CD14-positive monocyte (primary cell): ENCODE measurements around the gene LRRC75B. TPM values are rescaled to one million over a fixed set of nuclear protein-coding genes. Genes with fewer than 3 reads are reported as not detected.
A peak's percentile ranks its signal among the peaks of the same experiment; 100 is the strongest.
"Not testable (repeated sequence)": the region's sequence is repeated elsewhere in the genome, so short reads cannot be mapped to it uniquely, and the experiment has no call there.

Experiments
- DNase-seq, 3 donors: peaks; one replicate each; pipeline ENCODE4 v3.0.0-alpha.2; 2011 to 2022
- H2AFZ ChIP-seq: 2 replicates; pipeline ENCODE4 v1.6.0; 2012; ENCODE audit warnings: mild to moderate bottlenecking, low read depth, low read length, inconsistent platforms; ENCODE audit not compliant: insufficient read depth, poor library complexity, severe bottlenecking
- H3K27ac ChIP-seq, 2 donors: 1 replicate in 1 of 2; 2 replicates in 1 of 2; pipeline ENCODE4 v1.5.1; 2012 to 2013; ENCODE audit warnings: low read length in 2 of 2, control low read depth in 1 of 2, inconsistent platforms in 1 of 2, low read depth in 1 of 2, mild to moderate bottlenecking in 1 of 2
- H3K27me3 ChIP-seq, 2 donors: one replicate each; pipeline versions ENCODE4 v1.6.0 to v1.6.1; 2011 to 2013; ENCODE audit warnings: low read length in 2 of 2; ENCODE audit not compliant: control insufficient read depth in 2 of 2, insufficient read depth in 2 of 2
- H3K36me3 ChIP-seq, 2 donors: replicated peaks in 1 of 2; 1 replicate in 1 of 2; 2 replicates in 1 of 2; pipeline versions ENCODE4 v1.5.1 to v1.6.1; 2012 to 2013; ENCODE audit warnings: low read length in 2 of 2, control low read depth in 1 of 2, inconsistent platforms in 1 of 2, mild to moderate bottlenecking in 1 of 2; ENCODE audit not compliant: insufficient read depth in 2 of 2, control insufficient read depth in 1 of 2
- H3K4me1 ChIP-seq, 2 donors: 1 replicate in 1 of 2; 2 replicates in 1 of 2; pipeline versions ENCODE4 v1.5.1 to v1.6.1; 2012 to 2013; ENCODE audit warnings: low read length in 2 of 2, control low read depth in 1 of 2, inconsistent platforms in 1 of 2, mild to moderate bottlenecking in 1 of 2, moderate library complexity in 1 of 2; ENCODE audit not compliant: insufficient read depth in 2 of 2, control insufficient read depth in 1 of 2
- H3K4me2 ChIP-seq: replicated peaks from 2 replicates; pipeline ENCODE3; 2012; ENCODE audit warnings: low read length, moderate library complexity, mild to moderate bottlenecking; ENCODE audit not compliant: poor library complexity, severe bottlenecking; ENCODE audit errors: extremely low read depth
- H3K4me3 ChIP-seq, 3 experiments: fragments of 200-600 bp in 1 of 3; sonication (generic) in 1 of 3; replicated peaks in 1 of 3; 1 replicate in 2 of 3; 2 replicates in 1 of 3; pipeline ENCODE4 v1.5.1; 2011 to 2013; ENCODE audit warnings: low read length in 3 of 3, mild to moderate bottlenecking in 3 of 3, control low read depth in 2 of 3, low read depth in 2 of 3, inconsistent platforms in 1 of 3, moderate library complexity in 1 of 3
- H3K79me2 ChIP-seq: 2 replicates; pipeline ENCODE4 v1.6.0; 2012; ENCODE audit warnings: mild to moderate bottlenecking, control low read depth, inconsistent platforms, low read length, moderate library complexity; ENCODE audit not compliant: insufficient read depth
- H3K9ac ChIP-seq: 2 replicates; pipeline ENCODE4 v1.6.0; 2017; ENCODE audit warnings: low read length, mild to moderate bottlenecking; ENCODE audit not compliant: insufficient read depth, poor library complexity, severe bottlenecking
- H3K9me3 ChIP-seq, 2 donors: replicated peaks in 1 of 2; 1 replicate in 1 of 2; 2 replicates in 1 of 2; pipeline versions ENCODE4 v1.5.1 to v1.6.1; 2012 to 2013; ENCODE audit warnings: low read length in 2 of 2, control low read depth in 1 of 2; ENCODE audit not compliant: control insufficient read depth in 1 of 2, insufficient read depth in 1 of 2
- H4K20me1 ChIP-seq: 2 replicates; pipeline ENCODE4 v1.6.0; 2012; ENCODE audit warnings: mild to moderate bottlenecking, low read length, control low read depth, moderate library complexity; ENCODE audit not compliant: insufficient read depth
- H3K27ac Mint-ChIP-seq, 7 donors: one replicate each; pipeline ENCODE4 v1.8.0; 2020; ENCODE audit warnings: mild to moderate bottlenecking in 7 of 7, mixed read lengths in 7 of 7, moderate library complexity in 6 of 7, inconsistent platforms in 2 of 7
- H3K27me3 Mint-ChIP-seq, 3 donors: one replicate each; pipeline ENCODE4 v1.8.0; 2021 to 2022; ENCODE audit warnings: low read depth in 3 of 3, mild to moderate bottlenecking in 3 of 3, mixed read lengths in 3 of 3, moderate library complexity in 3 of 3, inconsistent platforms in 1 of 3
- H3K36me3 Mint-ChIP-seq, 2 donors: one replicate each; pipeline ENCODE4 v1.8.0; 2020; ENCODE audit warnings: mixed read lengths in 2 of 2, inconsistent platforms in 1 of 2, mild to moderate bottlenecking in 1 of 2
- H3K4me1 Mint-ChIP-seq: one replicate; pipeline ENCODE4 v1.8.0; 2020; ENCODE audit warnings: mild to moderate bottlenecking, mixed read lengths
- H3K4me3 Mint-ChIP-seq, 2 donors: one replicate each; pipeline ENCODE4 v1.8.0; 2020; ENCODE audit warnings: mild to moderate bottlenecking in 2 of 2, mixed read lengths in 2 of 2, moderate library complexity in 1 of 2
- H3K9me3 Mint-ChIP-seq, 7 donors: one replicate each; pipeline ENCODE4 v1.8.0; 2020 to 2022; ENCODE audit warnings: mixed read lengths in 7 of 7, mild to moderate bottlenecking in 6 of 7, moderate library complexity in 6 of 7, inconsistent platforms in 2 of 7
- WGBS: methylation state at CpG from one replicate; pipeline ENCODE4 v1.1.5; 2013; ENCODE audit warnings: missing lambda C conversion rate; ENCODE audit not compliant: insufficient coverage; 5-methylcytosine and 5-hydroxymethylcytosine counted together
- intact Hi-C, 2 donors: fragments of 100-400 bp; cut with micrococcal nuclease; formaldehyde crosslinking; loops; one replicate each; pipeline versions ENCODE4 v1.15.0 to v1.15.1; 2023
- polyA plus RNA-seq, 3 donors: library from polyadenylated mRNA; depleted of rRNA in 1 of 3; unstranded in 2 of 3; stranded (reverse) in 1 of 3; fragments of 300-500 nt in 2 of 3; fragments of >200 nt in 1 of 3; fragmentation: Illumina TruSeq in 2 of 3; gene quantifications; 1 replicate in 2 of 3; 2 replicates in 1 of 3; pipeline ENCODE4 v1.2.3, GENCODE V29; 2012 to 2021

Gene LRRC75B
- polyA plus RNA-seq, 3 donors, result 0.20 to 5.2 (median 0.53) TPM

DNA sequence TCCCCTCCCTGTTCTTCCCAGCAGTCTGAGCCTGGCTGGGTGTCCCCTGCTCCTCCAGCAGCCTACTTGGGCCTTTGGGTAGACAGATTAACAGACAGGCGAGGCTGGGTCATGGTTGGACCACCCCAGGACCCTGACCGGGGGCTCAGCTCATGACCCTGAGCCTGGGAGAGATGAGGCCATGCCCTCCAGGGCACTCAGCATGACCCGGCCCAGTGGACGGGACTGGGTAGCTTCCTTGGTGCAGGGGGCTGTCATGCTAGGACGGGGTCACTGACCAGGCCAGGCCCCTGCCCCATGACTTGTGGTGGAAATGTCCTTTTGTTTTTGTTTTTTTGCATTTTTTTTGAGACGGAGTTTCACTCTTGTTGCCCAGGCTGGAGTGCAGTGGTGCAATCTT lies 15.5 kb upstream of the LRRC75B start:
- DNase-seq, H3K9me3 ChIP-seq, H3K27me3 Mint-ChIP-seq, H3K79me2 ChIP-seq, H3K36me3 ChIP-seq, H3K9me3 Mint-ChIP-seq, H4K20me1 ChIP-seq, H3K27me3 ChIP-seq, H3K4me2 ChIP-seq, H3K36me3 Mint-ChIP-seq, intact Hi-C loops: not testable (repeated sequence)
- Mint-ChIP-seq H3K4me1 (peaks cover 32% of the 10 kb centered on the region), H3K4me3 (peak overlapping the region in 1 of 2 donors; percentile 93), H3K27ac (peak overlapping the region; percentile 97 to 99 (median 98))
- Histone ChIP-seq H2AFZ (peak overlapping the region; percentile 74), H3K4me1 (peaks cover 23 to 26% of the 10 kb centered on the region in 2 donors), H3K27ac (peak overlapping the region; percentile 68 to 94), H3K9ac (peak overlapping the region; percentile 73), H3K4me3 (peak overlapping the region in 1 of 3 experiments; percentile 63)
- 90% methylated on average over 2 of the region's 6 CpGs for WGBS

DNA sequence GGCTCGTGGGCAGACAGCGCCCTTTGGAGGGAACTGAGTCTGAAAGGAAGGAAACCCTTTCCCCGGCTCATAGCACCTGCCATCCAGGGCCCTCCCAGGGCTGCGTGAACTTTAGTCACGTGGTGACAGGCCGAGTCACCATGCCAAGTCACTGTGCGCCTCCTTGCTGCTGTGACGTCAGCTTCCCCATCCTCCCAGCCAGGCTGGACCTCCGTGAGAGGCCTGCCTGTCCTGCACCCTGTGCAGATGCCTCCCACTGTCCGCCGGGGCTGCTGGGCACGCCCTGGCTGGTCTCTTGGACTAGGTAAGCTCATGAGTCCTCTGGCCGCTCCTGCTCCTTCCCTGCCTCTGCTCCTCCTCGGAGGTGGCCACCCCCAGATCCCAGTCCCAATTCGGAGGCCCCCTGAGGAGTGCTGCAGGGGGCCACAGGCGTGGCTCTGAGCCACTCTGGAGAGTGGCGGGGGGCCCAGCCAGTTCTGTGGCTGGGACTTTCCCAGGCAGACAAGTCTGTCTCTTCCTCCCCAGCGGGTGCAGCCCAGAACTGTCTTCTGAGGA lies 14.6 kb upstream of the LRRC75B start:
- Histone ChIP-seq H3K4me1 (peaks cover 25 to 31% of the 10 kb centered on the region in 2 donors), H3K9ac (peak overlapping the region; percentile 73), H2AFZ (peak overlapping the region; percentile 74), H3K4me3 (peak overlapping the region in 2 of 3 experiments; percentile 5 to 63), H3K27ac (peak overlapping the region; percentile 68 to 94), H3K4me2 (peak overlapping the region; percentile 58)
- H3K36me3 ChIP-seq, H3K27me3 Mint-ChIP-seq, H4K20me1 ChIP-seq, H3K36me3 Mint-ChIP-seq, H3K9me3 Mint-ChIP-seq, intact Hi-C loops, H3K79me2 ChIP-seq, H3K9me3 ChIP-seq, H3K27me3 ChIP-seq: not testable (repeated sequence)
- Mint-ChIP-seq H3K4me3 (peak overlapping the region; percentile 78 to 93), H3K4me1 (peaks cover 36% of the 10 kb centered on the region), H3K27ac (peak overlapping the region; percentile 97 to 99 (median 98))
- 22% methylated on average over 14 of the region's 18 CpGs for WGBS
- peak; percentile 90 to 97 (median 94) for DNase-seq

DNA sequence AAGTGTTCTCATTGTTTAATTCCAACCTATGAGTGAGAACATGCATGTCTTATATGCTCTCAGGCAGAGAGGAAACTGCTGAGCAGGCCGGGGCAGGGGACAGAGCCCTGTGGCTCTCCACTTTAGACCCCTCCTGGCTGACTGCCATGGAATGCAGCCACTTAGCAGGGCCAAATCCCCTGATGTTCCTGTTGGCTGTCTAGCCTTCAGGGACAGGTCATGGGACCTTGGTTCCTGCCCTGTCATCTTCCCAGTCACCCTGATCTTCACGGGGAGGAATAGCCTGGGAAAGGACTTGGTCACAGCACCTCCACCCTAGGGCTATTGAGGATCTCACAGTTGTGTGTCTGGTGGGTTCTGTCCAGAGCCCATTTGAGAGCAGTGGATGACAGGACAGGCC lies 13.5 kb upstream of the LRRC75B start:
- H3K27ac ChIP-seq, H3K4me3 Mint-ChIP-seq, H2AFZ ChIP-seq, H3K9me3 Mint-ChIP-seq, H3K79me2 ChIP-seq, H3K36me3 Mint-ChIP-seq, H3K9ac ChIP-seq, H3K27me3 Mint-ChIP-seq, H3K27me3 ChIP-seq, H3K4me2 ChIP-seq, intact Hi-C loops, H3K9me3 ChIP-seq, H3K36me3 ChIP-seq, H3K4me3 ChIP-seq, H4K20me1 ChIP-seq: not testable (repeated sequence)
- H3K27ac Mint-ChIP-seq, result peak overlapping the region; percentile 76 to 87 (median 83)
- peak in 2 of 3 donors; percentile 16 to 45 for DNase-seq
- WGBS, result 89% methylated on average over 1 of the region's 2 CpGs
- peaks cover 35 to 38% of the 10 kb centered on the region in 2 donors for H3K4me1 ChIP-seq
- H3K4me1 Mint-ChIP-seq, result peaks cover 46% of the 10 kb centered on the region

DNA sequence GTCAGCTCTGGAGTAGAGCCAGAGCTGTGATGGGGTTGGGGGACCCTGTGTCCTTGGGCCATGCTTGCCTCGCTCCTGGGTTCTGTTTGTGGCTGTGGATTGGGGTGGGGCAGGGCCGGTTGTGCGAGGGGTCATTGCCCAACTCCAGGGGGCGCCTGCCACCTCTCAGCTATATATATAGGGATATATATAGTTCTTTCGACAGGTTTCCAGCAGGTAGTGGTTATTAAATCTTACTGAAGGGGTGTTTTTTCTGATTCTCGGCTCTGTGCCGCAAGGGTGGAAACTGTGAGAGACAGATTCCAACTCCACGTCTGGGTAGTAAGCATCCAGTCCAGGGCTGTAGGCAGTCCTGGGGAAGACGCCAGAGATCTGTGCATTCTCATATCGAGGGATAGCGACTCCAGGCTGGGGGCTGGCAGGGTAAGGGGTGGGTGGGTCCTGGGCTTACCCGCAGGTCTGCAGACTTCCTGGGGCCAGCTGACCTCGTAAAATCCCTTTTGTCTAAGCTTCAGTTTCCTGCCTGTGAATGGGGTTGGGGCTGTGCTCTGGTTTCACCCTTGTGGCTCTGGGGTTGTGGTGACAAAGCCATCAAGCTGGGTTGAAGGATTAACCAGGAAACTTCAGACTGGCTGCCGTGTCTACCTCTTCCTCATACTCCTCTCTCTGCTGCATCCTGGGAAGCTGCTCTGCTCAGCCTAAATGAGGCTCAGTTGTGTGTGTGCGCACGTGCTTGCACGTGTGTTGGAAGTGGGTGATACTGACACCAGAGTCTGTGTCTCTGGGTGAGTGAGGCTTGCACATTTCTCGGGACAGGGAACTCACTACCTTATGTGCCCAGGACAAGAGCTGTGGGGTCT lies 11.1 kb upstream of the LRRC75B start:
- Histone ChIP-seq H3K4me3 (peak overlapping the region in 1 of 3 experiments; percentile 4), H2AFZ (peak overlapping the region; percentile 67), H3K4me1 (peaks cover 43 to 44% of the 10 kb centered on the region in 2 donors)
- H3K27ac ChIP-seq, H4K20me1 ChIP-seq, H3K9me3 ChIP-seq, H3K4me2 ChIP-seq, H3K36me3 ChIP-seq, H3K9ac ChIP-seq, H3K9me3 Mint-ChIP-seq, H3K79me2 ChIP-seq, H3K27me3 ChIP-seq, intact Hi-C loops, H3K36me3 Mint-ChIP-seq, H3K27me3 Mint-ChIP-seq: not testable (repeated sequence)
- 0% methylated on average over 6 of the region's 18 CpGs for WGBS
- peak in 1 of 3 donors; percentile 15 for DNase-seq
- Mint-ChIP-seq H3K4me1 (peaks cover 55% of the 10 kb centered on the region), H3K4me3 (peak overlapping the region; percentile 38 to 84), H3K27ac (peak overlapping the region; percentile 20 to 91 (median 71))
